ENCODE results near the gene DCAF8. TPM values are rescaled to one million over a fixed set of nuclear protein-coding genes. Genes with fewer than 3 reads are reported as not detected.

Gene DCAF8
- total and polyA plus RNA-seq, 2 donors (not counting 3 experiments of a cell fraction or from before 2014, with no cell fraction given): 85.5 to 106 TPM

GRCh38 chr1:160206421-160207117, 55.8 kb downstream of the DCAF8 start:
- no peaks in the 10 kb centered on the region for H4K20me1 ChIP-seq (replicated peaks; ENCODE audit: control insufficient read depth, extremely low read depth, insufficient read depth, low read length)
- FAIRE-seq (peak; percentile 90), DNase-seq (ENCODE audit: low read depth, low spot score) (peak; percentile 60)
- H3K9ac ChIP-seq (replicated peaks; ENCODE audit: extremely low read depth, insufficient read depth, low read length): peak overlapping the region; percentile 91
- H3K4me2 ChIP-seq (ENCODE audit: insufficient read depth, low read length): peak overlapping the region; percentile 77
- no peaks in the 10 kb centered on the region for H3K9me1 ChIP-seq (replicated peaks; ENCODE audit: control insufficient read depth, extremely low read depth, insufficient read depth, low read length)
- H3K9me3 ChIP-seq (replicated peaks; ENCODE audit: control insufficient read depth, insufficient read depth, low read length): no peaks in the 10 kb centered on the region
- H3K4me1 ChIP-seq (ENCODE audit: control insufficient read depth, extremely low read depth, insufficient read depth, low read length): peaks cover 46% of the 10 kb centered on the region
- BruUV-seq (replicated peaks): no TSS peak
- intact Hi-C loops (cut with micrococcal nuclease): loop anchor here (1.0 to 5.0 kb wide), 4 partner anchors 13 to 136 kb away; partner anchors contain the start of genes COPA, NCSTN and PEX19
- peaks cover 61% of the 10 kb centered on the region for H3K79me2 ChIP-seq (ENCODE audit: control insufficient read depth, insufficient read depth, low read length)
- H3K36me3 ChIP-seq (ENCODE audit: control insufficient read depth in 2 of 2, extremely low read depth in 1 of 2, insufficient read depth in 2 of 2, low read length in 2 of 2): peaks cover 7 to 11% of the 10 kb centered on the region in 2 experiments
- H3K4me3 ChIP-seq (replicated peaks in 1 of 3; ENCODE audit: insufficient read depth in 1 of 3, low read depth in 1 of 3, low read length in 3 of 3): peak overlapping the region; percentile 55 to 81 (median 72)
- H2AFZ ChIP-seq (ENCODE audit: low read depth, low read length): no peak overlapping the region
- H3K27me3 ChIP-seq (ENCODE audit: control insufficient read depth in 2 of 2, insufficient read depth in 2 of 2, low read length in 2 of 2): no peaks in the 10 kb centered on the region
- H3K27ac ChIP-seq (ENCODE audit: insufficient read depth, low read depth, low read length): peak overlapping the region; percentile 73
- dilution Hi-C loops (cut with MboI; ENCODE audit: extremely low pct_ligation_motif_present, low sequenced_read_pairs): no loop called here
- CTCF ChIA-PET: interaction anchor here (1.8 to 13.4 kb wide), 4 partner anchors 13 to 85 kb away, joined by 7 to 183 read pairs (median 40); no protein-coding TSS in a partner anchor
- TF ChIP-seq, protein P1, sequence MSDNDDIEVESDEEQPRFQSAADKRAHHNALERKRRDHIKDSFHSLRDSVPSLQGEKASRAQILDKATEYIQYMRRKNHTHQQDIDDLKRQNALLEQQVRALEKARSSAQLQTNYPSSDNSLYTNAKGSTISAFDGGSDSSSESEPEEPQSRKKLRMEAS (IDR thresholded peaks at IDR 0.05; ENCODE audit: insufficient read depth, insufficient read length): no peak
- TF ChIP-seq JUN (IDR thresholded peaks at IDR 0.05; ENCODE audit: borderline replicate concordance, insufficient read depth, insufficient read length, low read depth) (peak; percentile 32), FOS (IDR thresholded peaks at IDR 0.05; ENCODE audit: borderline replicate concordance, insufficient read depth, low read length) (peak; percentile 64), POLR2AphosphoS5 (IDR thresholded peaks at IDR 0.05; ENCODE audit: insufficient read depth, low read depth, low read length) (peak; percentile 16)
- POLR2A ChIA-PET: no interaction called here

DNA sequence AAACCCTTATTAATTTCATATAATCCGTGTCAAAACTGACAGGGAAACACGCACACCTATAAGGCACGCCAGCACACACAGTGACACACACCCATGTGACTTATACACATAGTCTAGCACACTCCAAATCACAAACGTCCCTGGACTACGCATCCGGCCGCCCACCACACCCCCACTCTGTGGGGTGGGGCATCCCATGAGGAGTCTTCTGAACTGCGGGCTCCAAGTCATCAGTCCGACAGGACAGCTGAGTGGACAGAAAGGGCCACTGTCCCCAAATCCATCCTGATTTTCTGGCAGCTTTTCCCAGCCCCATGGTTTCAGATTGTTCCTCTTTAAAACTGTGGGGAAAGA, 56.3 kb downstream of the DCAF8 start:
- DNase-seq (ENCODE audit: low read depth, low spot score) (peak; percentile 58), FAIRE-seq (no peak)
- H3K36me3 ChIP-seq (ENCODE audit: control insufficient read depth in 2 of 2, extremely low read depth in 1 of 2, insufficient read depth in 2 of 2, low read length in 2 of 2): peaks cover 4 to 6% of the 10 kb centered on the region in 2 experiments
- POLR2A ChIA-PET: no interaction called here
- no peaks in the 10 kb centered on the region for H3K9me1 ChIP-seq (replicated peaks; ENCODE audit: control insufficient read depth, extremely low read depth, insufficient read depth, low read length)
- peak overlapping the region; percentile 73 for H3K27ac ChIP-seq (ENCODE audit: insufficient read depth, low read depth, low read length)
- peaks cover 46% of the 10 kb centered on the region for H3K4me1 ChIP-seq (ENCODE audit: control insufficient read depth, extremely low read depth, insufficient read depth, low read length)
- CTCF ChIA-PET: interaction anchor here (1.8 to 13.4 kb wide), 4 partner anchors 13 to 86 kb away, joined by 7 to 183 read pairs (median 40); no protein-coding TSS in a partner anchor
- H3K4me3 ChIP-seq (replicated peaks in 1 of 3; ENCODE audit: insufficient read depth in 1 of 3, low read depth in 1 of 3, low read length in 3 of 3): peak overlapping the region; percentile 55 to 81 (median 72)
- TF ChIP-seq MYC (IDR thresholded peaks at IDR 0.05; ENCODE audit: low read depth, low read length) (peak; percentile 30), GATA2 (IDR thresholded peaks at IDR 0.05; ENCODE audit: insufficient read depth, insufficient read length, low read depth, low read length) (no peak), FOS (IDR thresholded peaks at IDR 0.05; ENCODE audit: borderline replicate concordance, insufficient read depth, low read length) (no peak), JUN (IDR thresholded peaks at IDR 0.05; ENCODE audit: borderline replicate concordance, insufficient read depth, insufficient read length, low read depth) (no peak), EZH2 (IDR thresholded peaks at IDR 0.05; ENCODE audit: borderline replicate concordance, low read depth, low read length, severe bottlenecking) (no peak)
- no peaks in the 10 kb centered on the region for H3K9me3 ChIP-seq (replicated peaks; ENCODE audit: control insufficient read depth, insufficient read depth, low read length)
- BruUV-seq (replicated peaks): TSS peak; percentile 73
- no peak overlapping the region for H2AFZ ChIP-seq (ENCODE audit: low read depth, low read length)
- H3K27me3 ChIP-seq (ENCODE audit: control insufficient read depth in 2 of 2, insufficient read depth in 2 of 2, low read length in 2 of 2): no peaks in the 10 kb centered on the region
- H3K9ac ChIP-seq (replicated peaks; ENCODE audit: extremely low read depth, insufficient read depth, low read length): peak overlapping the region; percentile 91
- intact Hi-C loops (cut with micrococcal nuclease): loop anchor here (1.0 to 5.0 kb wide), 4 partner anchors 13 to 136 kb away; partner anchors contain the start of genes COPA, NCSTN and PEX19
- peaks cover 55% of the 10 kb centered on the region for H3K79me2 ChIP-seq (ENCODE audit: control insufficient read depth, insufficient read depth, low read length)
- no peaks in the 10 kb centered on the region for H4K20me1 ChIP-seq (replicated peaks; ENCODE audit: control insufficient read depth, extremely low read depth, insufficient read depth, low read length)
- H3K4me2 ChIP-seq (ENCODE audit: insufficient read depth, low read length): peak overlapping the region; percentile 77
- dilution Hi-C loops (cut with MboI; ENCODE audit: extremely low pct_ligation_motif_present, low sequenced_read_pairs): no loop called here

Measured in endothelial cell of umbilical vein (primary cell).